H9 (cell line): ENCODE data around the gene AP4S1. TPM values are rescaled to one million over a fixed set of nuclear protein-coding genes. Genes with fewer than 3 reads are reported as not detected.
A peak's percentile ranks its signal among the peaks of the same experiment; 100 is the strongest.

Experiments
- DNase-seq: peaks from one replicate; pipeline ENCODE4 v3.0.0-alpha.2; 2017
- H2AFZ ChIP-seq: one replicate; pipeline ENCODE4 v1.6.1; 2013; ENCODE audit warnings: mild to moderate bottlenecking, low read length, control low read depth, moderate library complexity
- H2AK5ac ChIP-seq: 2 replicates; pipeline ENCODE4 v1.6.1; 2013; ENCODE audit warnings: low read length, control low read depth, mixed read lengths; ENCODE audit not compliant: insufficient read length
- H2BK120ac ChIP-seq: one replicate; pipeline ENCODE4 v1.6.1; 2013; ENCODE audit warnings: low read depth, mild to moderate bottlenecking, low read length, control low read depth, inconsistent platforms; ENCODE audit not compliant: poor library complexity, severe bottlenecking
- H2BK12ac ChIP-seq: 2 replicates; pipeline ENCODE4 v1.6.1; 2013; ENCODE audit warnings: low read length, control low read depth, mixed read lengths, low read depth; ENCODE audit not compliant: insufficient read length
- H2BK15ac ChIP-seq: 2 replicates; pipeline ENCODE4 v1.6.1; 2013; ENCODE audit warnings: low read depth, low read length, control low read depth
- H2BK20ac ChIP-seq: one replicate; pipeline ENCODE4 v1.6.1; 2013; ENCODE audit warnings: low read depth, mild to moderate bottlenecking, low read length, control low read depth, inconsistent platforms; ENCODE audit not compliant: poor library complexity, severe bottlenecking
- H2BK5ac ChIP-seq: 2 replicates; pipeline ENCODE4 v1.6.1; 2013; ENCODE audit warnings: low read length, control low read depth, mixed read lengths; ENCODE audit not compliant: insufficient read length
- H3K14ac ChIP-seq: 2 replicates; pipeline ENCODE4 v1.6.1; 2013; ENCODE audit warnings: low read length, control low read depth; ENCODE audit not compliant: insufficient read depth
- H3K18ac ChIP-seq: 2 replicates; pipeline ENCODE4 v1.6.1; 2013; ENCODE audit warnings: low read depth, mild to moderate bottlenecking, mixed read lengths, low read length, control low read depth; ENCODE audit not compliant: insufficient read length
- H3K23ac ChIP-seq: 2 replicates; pipeline ENCODE4 v1.6.1; 2013; ENCODE audit warnings: low read length, control low read depth, mixed read lengths, low read depth; ENCODE audit not compliant: insufficient read length
- H3K23me2 ChIP-seq: 2 replicates; pipeline ENCODE4 v1.6.1; 2013; ENCODE audit warnings: low read depth, mild to moderate bottlenecking, mixed read lengths, low read length, control low read depth; ENCODE audit not compliant: insufficient read length, poor library complexity, severe bottlenecking
- H3K27ac ChIP-seq: 2 replicates; pipeline ENCODE4 v1.5.1; 2013; ENCODE audit warnings: low read length, control low read depth, mixed read lengths, low read depth; ENCODE audit not compliant: insufficient read length
- H3K27me3 ChIP-seq: 2 replicates; pipeline ENCODE4 v1.6.1; 2013; ENCODE audit warnings: low read length, control low read depth, inconsistent platforms; ENCODE audit not compliant: insufficient read depth
- H3K4ac ChIP-seq: 2 replicates; pipeline ENCODE4 v1.6.1; 2013; ENCODE audit warnings: low read depth, mild to moderate bottlenecking, control low read depth, inconsistent platforms, low read length, moderate library complexity
- H3K4me1 ChIP-seq: 2 replicates; pipeline ENCODE4 v1.6.1; 2013; ENCODE audit warnings: low read length, control low read depth, inconsistent platforms; ENCODE audit not compliant: insufficient read depth
- H3K4me2 ChIP-seq: 2 replicates; pipeline ENCODE4 v1.6.1; 2013; ENCODE audit warnings: low read length, control low read depth, mixed read lengths; ENCODE audit not compliant: insufficient read length, insufficient read depth
- H3K56ac ChIP-seq: 2 replicates; pipeline ENCODE4 v1.6.1; 2013; ENCODE audit warnings: low read depth, mild to moderate bottlenecking, mixed read lengths, low read length, control low read depth; ENCODE audit not compliant: insufficient read length
- H3K79me1 ChIP-seq: 2 replicates; pipeline ENCODE4 v1.6.1; 2013; ENCODE audit warnings: low read depth, mild to moderate bottlenecking, moderate library complexity, low read length, control low read depth, inconsistent platforms; ENCODE audit not compliant: insufficient read depth, poor library complexity, severe bottlenecking
- H3K79me2 ChIP-seq: 2 replicates; pipeline ENCODE4 v1.6.1; 2013; ENCODE audit warnings: low read length, control low read depth, inconsistent platforms; ENCODE audit not compliant: insufficient read depth
- H3K9ac ChIP-seq: 2 replicates; pipeline ENCODE4 v1.6.1; 2013; ENCODE audit warnings: low read length, control low read depth, mixed read lengths; ENCODE audit not compliant: insufficient read length; ENCODE audit errors: extremely low read depth
- H3K9me3 ChIP-seq: one replicate; pipeline ENCODE4 v1.6.1; 2013; ENCODE audit warnings: low read depth, low read length, inconsistent platforms; ENCODE audit not compliant: control insufficient read depth
- H3T11ph ChIP-seq: one replicate; pipeline ENCODE4 v1.6.1; 2013; ENCODE audit warnings: mild to moderate bottlenecking, low read length, control low read depth, inconsistent platforms
- H4K20me1 ChIP-seq: one replicate; pipeline ENCODE4 v1.6.1; 2013; ENCODE audit not compliant: control insufficient read depth, insufficient read length, insufficient read depth
- H4K5ac ChIP-seq: 2 replicates; pipeline ENCODE4 v1.6.1; 2013; ENCODE audit warnings: low read depth, mild to moderate bottlenecking, mixed read lengths, low read length, control low read depth; ENCODE audit not compliant: insufficient read length
- H4K8ac ChIP-seq: replicated peaks from 2 replicates; pipeline ENCODE4 v1.6.1; 2013; ENCODE audit warnings: low read length, control low read depth, mixed read lengths, low read depth; ENCODE audit not compliant: insufficient read length
- H4K91ac ChIP-seq: 2 replicates; pipeline ENCODE4 v1.6.1; 2013; ENCODE audit warnings: low read depth, mild to moderate bottlenecking, moderate library complexity, mixed read lengths, low read length, control low read depth; ENCODE audit not compliant: insufficient read length
- H3K27ac Mint-ChIP-seq, 3 experiments: 2 replicates in 2 of 3; 3 replicates in 1 of 3; pipeline ENCODE4 v1.8.0; 2020 to 2021; ENCODE audit warnings: mixed read lengths in 3 of 3, mild to moderate bottlenecking in 1 of 3, moderate library complexity in 1 of 3
- H3K27me3 Mint-ChIP-seq: 2 replicates; pipeline ENCODE4 v1.8.0; 2021; ENCODE audit warnings: low read depth, mild to moderate bottlenecking, moderate library complexity, mixed read lengths
- H3K36me3 Mint-ChIP-seq, 3 experiments: 2 replicates in 2 of 3; 3 replicates in 1 of 3; pipeline ENCODE4 v1.8.0; 2020 to 2021; ENCODE audit warnings: low read depth in 3 of 3, mixed read lengths in 3 of 3; ENCODE audit not compliant: insufficient read depth in 1 of 3
- H3K4me1 Mint-ChIP-seq, 2 experiments: 2 replicates each; pipeline ENCODE4 v1.8.0; 2020; ENCODE audit warnings: mixed read lengths in 2 of 2
- H3K4me3 Mint-ChIP-seq, 2 experiments: 2 replicates in 1 of 2; 3 replicates in 1 of 2; pipeline ENCODE4 v1.8.0; 2020 to 2021; ENCODE audit warnings: mild to moderate bottlenecking in 2 of 2, mixed read lengths in 2 of 2, moderate library complexity in 1 of 2
- H3K9me3 Mint-ChIP-seq, 2 experiments: 2 replicates in 1 of 2; 3 replicates in 1 of 2; pipeline ENCODE4 v1.8.0; 2020; ENCODE audit warnings: mild to moderate bottlenecking in 2 of 2, mixed read lengths in 2 of 2, moderate library complexity in 1 of 2
- CTCF ChIP-seq: fragments of 200-600 bp; sonication (generic); conservative IDR thresholded peaks from 3 replicates; pipeline ENCODE4 v1.8.0; 2021; ENCODE audit warnings: antibody characterized with exemption, mild to moderate bottlenecking
- WGBS: extraction: QIAGEN DNeasy Blood & Tissue Kit; methylation state at CpG from one replicate; pipeline ENCODE4 v1.1.7; 2013; ENCODE audit warnings: missing lambda C conversion rate, low lambda C conversion rate, mixed read lengths; ENCODE audit not compliant: insufficient read length; ENCODE audit errors: extremely low coverage; 5-methylcytosine and 5-hydroxymethylcytosine counted together
- total RNA-seq: library from RNA; stranded (reverse); gene quantifications from 2 replicates; pipeline ENCODE4 v1.2.1, GENCODE V29; 2021

AP4S1 gene
- total RNA-seq, 1 experiment from 2014 or later = 13.7 TPM

GRCh38 chr14:31125231-31125630 is 99.8 kb downstream of the AP4S1 start:
- H3K27me3 ChIP-seq = no peaks in the 10 kb centered on the region
- H3K23ac ChIP-seq = no peak overlapping the region
- H2AK5ac ChIP-seq = no peak overlapping the region
- no peak overlapping the region for H3T11ph ChIP-seq
- TF ChIP-seq CTCF = no peak
- no peak for DNase-seq
- no peaks in the 10 kb centered on the region for H3K79me2 ChIP-seq
- no peak overlapping the region for H3K4ac ChIP-seq
- peaks cover 18 to 56% (median 43%) of the 10 kb centered on the region in 3 experiments; a peak in 6 of 7 replicates for H3K36me3 Mint-ChIP-seq
- H2BK15ac ChIP-seq = no peak overlapping the region
- H3K79me1 ChIP-seq = no peaks in the 10 kb centered on the region
- H2BK12ac ChIP-seq = no peak overlapping the region
- no peaks in the 10 kb centered on the region for H3K23me2 ChIP-seq
- H2BK120ac ChIP-seq = no peak overlapping the region
- no peaks in the 10 kb centered on the region for H3K27me3 Mint-ChIP-seq
- no peak overlapping the region for H2BK20ac ChIP-seq
- H4K5ac ChIP-seq = no peak overlapping the region
- no peak overlapping the region for H3K4me3 Mint-ChIP-seq
- H4K20me1 ChIP-seq = no peaks in the 10 kb centered on the region
- H3K4me2 ChIP-seq = no peak overlapping the region
- H2AFZ ChIP-seq = no peak overlapping the region
- no peaks in the 10 kb centered on the region for H3K9me3 ChIP-seq
- H3K4me1 Mint-ChIP-seq = peaks cover 38% of the 10 kb centered on the region in 2 experiments
- no peak overlapping the region for H3K18ac ChIP-seq
- no peak overlapping the region for H3K14ac ChIP-seq
- no peak overlapping the region for H3K9ac ChIP-seq
- no peak overlapping the region for H3K56ac ChIP-seq
- H4K8ac ChIP-seq = no peak overlapping the region
- H3K27ac Mint-ChIP-seq = peak overlapping the region in 2 of 3 experiments; percentile 9 to 24; a peak in 1 of 7 replicates
- H2BK5ac ChIP-seq = no peak overlapping the region
- H3K27ac ChIP-seq = no peak overlapping the region
- WGBS = no CpG with 5 or more reads among the region's 6 CpGs
- no peaks in the 10 kb centered on the region; the same call in 1 of the 2 replicates for H3K4me1 ChIP-seq
- H3K9me3 Mint-ChIP-seq = no peaks in the 10 kb centered on the region
- H4K91ac ChIP-seq = no peak overlapping the region
